ENCODE data around the gene EPN2. TPM values are rescaled to one million over a fixed set of nuclear protein-coding genes. Genes with fewer than 3 reads are reported as not detected.
A peak's percentile ranks its signal among the peaks of the same experiment; 100 is the strongest.

EPN2 gene
- total and polyA plus RNA-seq, 4 donors, result 5.6 to 23.8 (median 12.2) TPM

- no peaks in the 10 kb centered on the region for H3K27me3 ChIP-seq (ENCODE audit: control insufficient read depth in 4 of 4, insufficient read depth in 4 of 4, low read length in 3 of 4)
- no peak overlapping the region for H3K4me3 ChIP-seq (ENCODE audit: low read depth in 1 of 3, low read length in 3 of 3)
- no peak for DNase-seq (ENCODE audit: low spot score)
- H3K9ac ChIP-seq (ENCODE audit: low read depth in 1 of 2, low read length in 2 of 2), result peak overlapping the region in 1 of 2 donors; percentile 9
- WGBS, result 86% methylated on average over 6 of the region's 6 CpGs
- TF ChIP-seq RXRA (IDR thresholded peaks at IDR 0.05) (no peak), NR2F2 (IDR thresholded peaks at IDR 0.05) (peak; percentile 79), HNF4G (IDR thresholded peaks at IDR 0.05) (no peak), GABPA (IDR thresholded peaks at IDR 0.05 in 1 of 2, conservative IDR thresholded peaks at IDR 0.05 in 1 of 2) (no peak)
- no peak overlapping the region for H3K27ac ChIP-seq (ENCODE audit: low read depth in 1 of 2, low read length in 2 of 2)
- peaks cover 0 to 15% (median 7%) of the 10 kb centered on the region in 4 donors for H3K4me1 ChIP-seq (ENCODE audit: control insufficient read depth in 4 of 4, insufficient read depth in 4 of 4, low read length in 3 of 4)
- H3K9me3 ChIP-seq (ENCODE audit: control insufficient read depth in 4 of 4, low read length in 3 of 4), result no peaks in the 10 kb centered on the region
- peaks cover 2 to 15% (median 7%) of the 10 kb centered on the region in 4 donors for H3K36me3 ChIP-seq (ENCODE audit: control insufficient read depth in 4 of 4, insufficient read depth in 3 of 4, low read depth in 1 of 4, low read length in 3 of 4)
Measured at GRCh38 chr17:19311421-19312215, 74.5 kb downstream of the EPN2 start.

- no peak for TF ChIP-seq MAX (IDR thresholded peaks at IDR 0.05)
- TF ChIP-seq HNF4G (IDR thresholded peaks at IDR 0.05), result no peak
- TF ChIP-seq ATF3 (IDR thresholded peaks at IDR 0.05), result no peak
- no peak for TF ChIP-seq ZBTB33 (IDR thresholded peaks at IDR 0.05)
- no peak for TF ChIP-seq NR2F2 (IDR thresholded peaks at IDR 0.05)
- TF ChIP-seq FOXA2 (IDR thresholded peaks at IDR 0.05), result no peak
- no peak for TF ChIP-seq FOXA1 (IDR thresholded peaks at IDR 0.05)
- TF ChIP-seq REST (IDR thresholded peaks at IDR 0.05), result no peak
- no peak for TF ChIP-seq YY1 (IDR thresholded peaks at IDR 0.05)
- TF ChIP-seq RAD21 (IDR thresholded peaks at IDR 0.05), result no peak
- TF ChIP-seq EGR1 (IDR thresholded peaks at IDR 0.05; ENCODE audit: low read depth in 2 of 2), result no peak
- TF ChIP-seq SP1 (IDR thresholded peaks at IDR 0.05), result no peak
- TF ChIP-seq JUND (IDR thresholded peaks at IDR 0.05), result no peak
- TF ChIP-seq RXRA (IDR thresholded peaks at IDR 0.05), result no peak
- no peak for TF ChIP-seq CTCF (IDR thresholded peaks at IDR 0.05; ENCODE audit: low read depth, low read length, missing input control)
- 96% methylated on average over 7 of the region's 7 CpGs for WGBS
- H3K9ac ChIP-seq (ENCODE audit: low read depth in 1 of 2, low read length in 2 of 2), result peak overlapping the region in 1 of 2 donors; percentile 9
- peaks cover 0 to 22% (median 10%) of the 10 kb centered on the region in 4 donors for H3K4me1 ChIP-seq (ENCODE audit: control insufficient read depth in 4 of 4, insufficient read depth in 4 of 4, low read length in 3 of 4)
- H3K4me3 ChIP-seq (ENCODE audit: low read depth in 1 of 3, low read length in 3 of 3), result no peak overlapping the region
- H3K9me3 ChIP-seq (ENCODE audit: control insufficient read depth in 4 of 4, low read length in 3 of 4), result no peaks in the 10 kb centered on the region
- no peak overlapping the region for H3K27ac ChIP-seq (ENCODE audit: low read depth in 1 of 2, low read length in 2 of 2)
- no peaks in the 10 kb centered on the region for H3K27me3 ChIP-seq (ENCODE audit: control insufficient read depth in 4 of 4, insufficient read depth in 4 of 4, low read length in 3 of 4)
- peaks cover 2 to 15% (median 7%) of the 10 kb centered on the region in 4 donors for H3K36me3 ChIP-seq (ENCODE audit: control insufficient read depth in 4 of 4, insufficient read depth in 3 of 4, low read depth in 1 of 4, low read length in 3 of 4)
- no peak for DNase-seq (ENCODE audit: low spot score)
Measured at GRCh38 chr17:19312406-19312805, 75.2 kb downstream of the EPN2 start.

Measured in liver (tissue), 9 donors.